Astrocyte of the cerebellum (primary cell): Measurements from ENCODE around the gene PDLIM3.
A peak's percentile ranks its signal among the peaks of the same experiment; 100 is the strongest.

ENCODE experiments used
- DNase-seq: peaks from one replicate; pipeline ENCODE4 v3.0.0-alpha.2; 2011; ENCODE audit warnings: low read depth
- H3K4me3 ChIP-seq: 2 replicates; pipeline ENCODE4 v1.5.1; 2011; ENCODE audit warnings: mild to moderate bottlenecking, low read depth, low read length, moderate library complexity
- in situ Hi-C: cut with HindIII; loops from 2 replicates; pipeline ENCODE4 v1.10.0; 2017; ENCODE audit warnings: low sequenced_read_pairs
- TF ChIP-seq, protein P1 (sequence below): IDR thresholded peaks from 2 replicates; pipeline ENCODE4 v1.5.1; 2012; ENCODE audit warnings: low read length, low read depth, moderate library complexity, mild to moderate bottlenecking; ENCODE audit errors: missing control alignments

Gene PDLIM3

DNA sequence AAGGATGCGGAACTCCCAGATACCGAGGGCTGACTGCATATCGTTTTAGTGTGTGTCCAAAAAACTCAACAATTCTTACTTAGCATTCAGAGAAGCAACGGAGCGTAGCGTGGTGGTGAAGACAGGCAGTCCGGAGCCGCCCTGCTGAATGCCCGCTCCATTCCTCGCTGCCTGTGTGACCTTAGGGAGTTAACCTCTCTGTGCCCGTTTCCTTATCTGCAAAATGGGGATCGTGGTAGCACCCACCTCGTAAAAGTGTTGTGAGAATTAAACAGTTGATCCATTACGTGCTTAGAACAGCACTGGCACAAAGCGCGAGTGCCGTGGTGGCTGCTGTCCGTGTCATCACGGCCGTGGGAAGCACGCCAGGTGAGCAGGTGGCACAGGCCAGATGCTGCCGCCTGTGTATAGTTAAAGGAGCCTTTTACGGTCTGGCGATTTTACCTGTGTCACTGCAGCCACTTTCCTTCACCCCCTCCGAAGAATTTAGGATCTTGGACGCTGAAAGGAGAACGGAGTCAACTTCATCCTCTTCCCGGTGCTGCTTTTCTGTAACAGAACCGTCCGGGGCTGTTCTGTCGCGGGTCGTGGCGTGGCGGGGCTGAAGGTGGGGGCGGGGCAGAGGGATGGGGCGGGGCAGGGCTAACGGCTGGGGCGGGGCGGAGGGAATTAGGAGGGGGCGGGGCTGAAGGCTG lies 64.7 kb downstream of the PDLIM3 start:
- TF ChIP-seq, protein P1, sequence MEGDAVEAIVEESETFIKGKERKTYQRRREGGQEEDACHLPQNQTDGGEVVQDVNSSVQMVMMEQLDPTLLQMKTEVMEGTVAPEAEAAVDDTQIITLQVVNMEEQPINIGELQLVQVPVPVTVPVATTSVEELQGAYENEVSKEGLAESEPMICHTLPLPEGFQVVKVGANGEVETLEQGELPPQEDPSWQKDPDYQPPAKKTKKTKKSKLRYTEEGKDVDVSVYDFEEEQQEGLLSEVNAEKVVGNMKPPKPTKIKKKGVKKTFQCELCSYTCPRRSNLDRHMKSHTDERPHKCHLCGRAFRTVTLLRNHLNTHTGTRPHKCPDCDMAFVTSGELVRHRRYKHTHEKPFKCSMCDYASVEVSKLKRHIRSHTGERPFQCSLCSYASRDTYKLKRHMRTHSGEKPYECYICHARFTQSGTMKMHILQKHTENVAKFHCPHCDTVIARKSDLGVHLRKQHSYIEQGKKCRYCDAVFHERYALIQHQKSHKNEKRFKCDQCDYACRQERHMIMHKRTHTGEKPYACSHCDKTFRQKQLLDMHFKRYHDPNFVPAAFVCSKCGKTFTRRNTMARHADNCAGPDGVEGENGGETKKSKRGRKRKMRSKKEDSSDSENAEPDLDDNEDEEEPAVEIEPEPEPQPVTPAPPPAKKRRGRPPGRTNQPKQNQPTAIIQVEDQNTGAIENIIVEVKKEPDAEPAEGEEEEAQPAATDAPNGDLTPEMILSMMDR = no peak
- in situ Hi-C loops = no loop called here
- peak overlapping the region; percentile 71 for H3K4me3 ChIP-seq
- DNase-seq = no peak

DNA sequence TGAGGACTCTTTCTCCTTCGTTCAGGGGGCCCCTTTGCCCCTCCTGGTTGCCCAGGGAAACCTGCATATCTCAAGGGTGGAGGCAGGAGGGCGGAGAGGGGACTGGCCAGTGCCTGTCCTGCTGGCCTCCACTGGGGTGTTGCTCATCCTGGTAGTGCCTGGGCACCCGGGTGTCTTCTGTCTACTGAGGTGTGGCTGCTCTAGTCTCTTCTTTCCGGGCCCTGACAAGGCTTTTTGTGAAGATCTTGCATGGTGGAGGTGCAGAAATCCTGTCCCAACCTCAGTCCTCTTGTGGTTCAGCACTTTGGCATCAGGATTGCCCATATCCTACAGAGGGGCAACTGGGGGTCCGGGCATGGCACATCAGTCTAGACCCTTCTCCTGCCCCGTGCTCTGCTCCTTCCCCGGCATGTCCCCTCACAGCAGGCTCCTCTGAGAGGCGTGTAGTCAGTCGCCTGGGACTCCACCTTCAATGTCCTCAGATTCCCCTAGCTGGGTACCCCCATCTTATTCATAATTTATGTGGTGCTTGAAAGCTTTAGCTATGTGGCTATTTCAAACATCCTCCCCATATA lies 65.6 kb downstream of the PDLIM3 start:
- TF ChIP-seq, protein P1 = no peak
- H3K4me3 ChIP-seq = no peak overlapping the region
- DNase-seq = no peak
- in situ Hi-C loops = no loop called here

DNA sequence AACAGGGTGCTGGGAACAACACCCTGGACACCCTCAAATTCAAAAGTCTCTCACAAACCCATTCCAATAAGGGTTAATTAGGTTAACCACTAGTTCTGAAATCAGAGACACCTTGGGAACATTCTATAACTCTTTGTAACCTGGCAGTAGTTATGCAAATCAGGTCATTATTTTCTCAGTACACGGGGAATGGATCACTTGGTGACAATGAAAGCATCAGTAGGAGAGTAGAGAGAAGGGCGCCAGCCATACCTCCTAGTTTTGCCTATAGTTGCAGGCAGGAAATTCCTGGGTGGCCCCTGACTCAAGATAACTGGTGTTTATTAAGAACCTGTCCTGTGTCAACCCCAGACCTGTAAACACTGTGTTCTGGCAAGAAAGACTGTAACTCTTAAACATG lies 66.3 kb downstream of the PDLIM3 start:
- TF ChIP-seq, protein P1 = no peak
- no peak overlapping the region for H3K4me3 ChIP-seq
- no peak for DNase-seq
- in situ Hi-C loops = no loop called here

DNA sequence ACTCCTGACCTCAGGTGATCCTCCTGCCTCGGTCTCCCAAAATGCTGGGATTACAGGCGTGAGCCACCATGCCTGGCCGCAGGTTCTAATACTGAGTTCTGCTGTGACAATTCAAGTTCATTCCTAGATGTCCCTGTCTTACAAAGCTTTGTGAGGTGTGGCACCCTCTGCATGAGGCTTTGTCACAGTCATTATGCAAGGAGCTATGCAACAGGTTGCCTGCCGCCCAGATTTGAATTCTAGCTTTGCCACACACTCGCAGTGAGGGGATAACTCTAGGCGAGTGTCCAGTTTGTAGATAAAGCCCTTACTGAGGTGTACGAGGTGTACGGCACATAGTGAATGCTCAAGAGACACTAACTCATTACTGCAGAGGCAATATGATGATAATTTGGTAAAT lies 67.3 kb downstream of the PDLIM3 start:
- DNase-seq = no peak
- in situ Hi-C loops = no loop called here
- TF ChIP-seq, protein P1 = no peak
- H3K4me3 ChIP-seq = no peak overlapping the region

DNA sequence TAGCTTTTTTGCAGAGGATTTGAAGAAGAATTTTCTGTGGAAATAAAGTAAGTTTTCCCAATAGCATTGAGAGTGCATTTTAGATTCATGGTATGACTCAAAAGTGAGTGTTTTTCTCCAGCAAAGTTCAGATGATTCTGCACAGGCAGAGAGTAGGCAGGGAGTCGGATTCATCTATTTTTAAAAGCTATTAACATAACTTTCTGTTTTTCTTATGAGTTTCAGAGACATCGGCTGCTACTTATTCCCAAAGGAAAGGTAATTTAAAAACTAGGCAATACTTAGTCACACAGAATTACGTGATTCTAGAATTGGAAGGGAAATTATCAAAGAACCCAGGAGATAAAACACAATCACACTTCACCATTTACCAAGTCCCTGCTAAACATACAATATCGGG lies 68.2 kb downstream of the PDLIM3 start:
- DNase-seq = no peak
- TF ChIP-seq, protein P1 = no peak
- in situ Hi-C loops = no loop called here
- no peak overlapping the region for H3K4me3 ChIP-seq

DNA sequence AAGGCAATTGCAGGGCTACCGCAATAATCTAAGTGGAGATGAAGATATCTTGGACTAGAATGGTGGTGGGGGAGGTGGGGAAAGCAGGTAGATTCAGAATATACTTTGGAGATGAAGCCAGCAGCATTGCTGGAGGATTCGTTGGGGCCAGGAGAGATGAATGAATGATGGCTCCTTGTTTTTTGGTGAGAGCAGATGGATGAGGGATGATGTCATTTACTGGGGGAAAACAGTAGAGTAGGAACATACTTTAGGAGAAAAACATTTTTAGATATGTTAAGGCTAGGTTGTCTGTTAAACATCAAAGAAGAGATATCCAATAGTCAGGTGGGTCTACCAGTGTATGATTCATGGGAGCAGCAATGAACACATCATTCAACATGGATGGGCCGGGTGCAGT lies 69.6 kb downstream of the PDLIM3 start:
- in situ Hi-C loops = no loop called here
- TF ChIP-seq, protein P1 = no peak
- no peak overlapping the region for H3K4me3 ChIP-seq
- DNase-seq = no peak

DNA sequence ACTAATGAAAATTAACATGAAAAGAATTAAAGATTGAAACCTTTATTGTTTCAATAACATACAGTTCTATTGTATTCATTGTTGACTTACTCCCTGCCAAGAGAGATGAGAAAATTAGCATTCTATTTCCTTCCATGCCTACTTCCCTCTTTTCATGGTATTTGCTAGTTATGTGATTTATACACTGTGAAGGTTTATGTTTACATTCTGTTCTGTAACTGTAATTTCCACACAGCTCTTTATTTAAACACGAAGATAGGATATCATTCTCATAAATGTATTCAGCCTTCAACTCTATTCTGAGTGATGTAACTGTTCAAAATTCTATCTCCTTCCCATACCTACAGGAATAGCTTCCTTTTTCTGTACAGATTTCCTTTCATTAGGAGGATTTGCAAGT lies 70.4 kb downstream of the PDLIM3 start:
- TF ChIP-seq, protein P1 = no peak
- in situ Hi-C loops = no loop called here
- no peak for DNase-seq
- no peak overlapping the region for H3K4me3 ChIP-seq
